Urinary bladder (tissue), 2 donors: ENCODE data around the gene FBXW11. TPM values are rescaled to one million over a fixed set of nuclear protein-coding genes. Genes with fewer than 3 reads are reported as not detected.

Experiments used
- polyA plus RNA-seq: library from polyadenylated mRNA; stranded (reverse); fragments of 200-250 nt; gene quantifications from one replicate; pipeline ENCODE4 v1.2.3, GENCODE V29; 2013
- total RNA-seq: library from RNA; depleted of rRNA; stranded (reverse); fragments of >200 nt; gene quantifications from one replicate; pipeline ENCODE4 v1.2.3, GENCODE V29; 2014
- donor health status: healthy.

Gene FBXW11
- total and polyA plus RNA-seq, 2 donors: 28.3 to 81.3 TPM

Other genes starting within 250 kb of the FBXW11 start
- not detected for gene SMIM23, start 220.8 kb downstream of the FBXW11 start, total RNA-seq
- not detected for gene SMIM23, start 220.8 kb downstream of the FBXW11 start, polyA plus RNA-seq
- 20.8 TPM for gene STK10, start 181.6 kb upstream of the FBXW11 start, total RNA-seq
- gene STK10, start 181.6 kb upstream of the FBXW11 start, polyA plus RNA-seq: 10.6 TPM
- not detected for gene EFCAB9, start 187.5 kb upstream of the FBXW11 start, total RNA-seq
- not detected for gene EFCAB9, start 187.5 kb upstream of the FBXW11 start, polyA plus RNA-seq